GM13976 (cell line): ENCODE data around the gene ZDHHC9.
A peak's percentile ranks its signal among the peaks of the same experiment; 100 is the strongest.

Experiments used
- DNase-seq: peaks from one replicate; pipeline ENCODE4 v3.0.0; 2012; ENCODE audit warnings: low spot score
- in situ Hi-C: fragments of 300-500 bp; cut with MboI; formaldehyde crosslinking; loops from one replicate; pipeline ENCODE4 v1.12.0; 2022; ENCODE audit warnings: low sequenced_read_pairs, mixed read lengths, inconsistent platforms; ENCODE audit not compliant: unreplicated experiment
- TF ChIP-seq, protein P1 (sequence below): IDR thresholded peaks from 2 replicates; pipeline ENCODE4 v1.5.1; 2012; ENCODE audit warnings: borderline replicate concordance, mild to moderate bottlenecking; ENCODE audit not compliant: insufficient read depth; ENCODE audit errors: extremely low read depth, missing control alignments, control extremely low read depth

The ZDHHC9 gene

DNA sequence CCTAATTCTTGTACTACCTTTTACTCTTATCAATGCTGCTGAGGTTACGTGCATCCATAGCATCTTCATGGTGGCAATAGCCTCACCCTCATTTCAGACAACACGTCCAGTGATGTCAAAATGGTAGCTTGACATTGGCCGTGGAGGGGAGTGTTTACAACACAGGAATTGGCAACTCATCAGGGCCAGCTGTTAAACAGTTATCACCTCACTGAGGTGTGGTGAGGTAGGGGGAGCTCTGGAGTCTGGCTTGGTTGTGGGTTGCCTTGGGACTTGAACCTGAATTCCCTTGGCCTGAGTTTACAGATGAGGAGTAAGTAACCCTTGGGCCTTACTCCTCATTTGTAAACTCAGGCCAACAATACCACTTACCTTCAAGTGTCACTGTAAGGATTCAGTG is 53.5 kb downstream of the ZDHHC9 start:
- in situ Hi-C loops, result no loop called here
- TF ChIP-seq, protein P1, sequence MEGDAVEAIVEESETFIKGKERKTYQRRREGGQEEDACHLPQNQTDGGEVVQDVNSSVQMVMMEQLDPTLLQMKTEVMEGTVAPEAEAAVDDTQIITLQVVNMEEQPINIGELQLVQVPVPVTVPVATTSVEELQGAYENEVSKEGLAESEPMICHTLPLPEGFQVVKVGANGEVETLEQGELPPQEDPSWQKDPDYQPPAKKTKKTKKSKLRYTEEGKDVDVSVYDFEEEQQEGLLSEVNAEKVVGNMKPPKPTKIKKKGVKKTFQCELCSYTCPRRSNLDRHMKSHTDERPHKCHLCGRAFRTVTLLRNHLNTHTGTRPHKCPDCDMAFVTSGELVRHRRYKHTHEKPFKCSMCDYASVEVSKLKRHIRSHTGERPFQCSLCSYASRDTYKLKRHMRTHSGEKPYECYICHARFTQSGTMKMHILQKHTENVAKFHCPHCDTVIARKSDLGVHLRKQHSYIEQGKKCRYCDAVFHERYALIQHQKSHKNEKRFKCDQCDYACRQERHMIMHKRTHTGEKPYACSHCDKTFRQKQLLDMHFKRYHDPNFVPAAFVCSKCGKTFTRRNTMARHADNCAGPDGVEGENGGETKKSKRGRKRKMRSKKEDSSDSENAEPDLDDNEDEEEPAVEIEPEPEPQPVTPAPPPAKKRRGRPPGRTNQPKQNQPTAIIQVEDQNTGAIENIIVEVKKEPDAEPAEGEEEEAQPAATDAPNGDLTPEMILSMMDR, result no peak
- DNase-seq, result no peak

DNA sequence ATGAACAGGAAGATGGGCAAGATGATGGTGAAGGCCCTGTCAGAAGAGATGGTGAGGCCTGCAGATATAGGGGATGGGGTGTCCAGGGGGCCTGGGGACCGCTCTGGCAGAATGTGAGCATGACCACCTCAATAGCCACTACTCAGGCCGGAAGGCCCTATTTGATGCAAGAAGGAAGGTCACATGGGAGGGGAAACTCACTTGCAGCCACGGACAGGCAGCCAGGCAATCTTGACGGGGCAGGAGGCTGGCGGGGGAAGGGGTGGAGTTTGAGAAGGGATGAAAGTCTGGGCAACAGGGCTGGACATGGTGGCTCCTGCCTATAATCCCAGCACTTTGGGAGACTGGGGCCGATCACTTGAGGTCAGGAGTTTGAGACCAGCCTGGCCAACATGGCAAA is 55.2 kb downstream of the ZDHHC9 start:
- TF ChIP-seq, protein P1, result no peak
- in situ Hi-C loops, result no loop called here
- DNase-seq, result no peak

DNA sequence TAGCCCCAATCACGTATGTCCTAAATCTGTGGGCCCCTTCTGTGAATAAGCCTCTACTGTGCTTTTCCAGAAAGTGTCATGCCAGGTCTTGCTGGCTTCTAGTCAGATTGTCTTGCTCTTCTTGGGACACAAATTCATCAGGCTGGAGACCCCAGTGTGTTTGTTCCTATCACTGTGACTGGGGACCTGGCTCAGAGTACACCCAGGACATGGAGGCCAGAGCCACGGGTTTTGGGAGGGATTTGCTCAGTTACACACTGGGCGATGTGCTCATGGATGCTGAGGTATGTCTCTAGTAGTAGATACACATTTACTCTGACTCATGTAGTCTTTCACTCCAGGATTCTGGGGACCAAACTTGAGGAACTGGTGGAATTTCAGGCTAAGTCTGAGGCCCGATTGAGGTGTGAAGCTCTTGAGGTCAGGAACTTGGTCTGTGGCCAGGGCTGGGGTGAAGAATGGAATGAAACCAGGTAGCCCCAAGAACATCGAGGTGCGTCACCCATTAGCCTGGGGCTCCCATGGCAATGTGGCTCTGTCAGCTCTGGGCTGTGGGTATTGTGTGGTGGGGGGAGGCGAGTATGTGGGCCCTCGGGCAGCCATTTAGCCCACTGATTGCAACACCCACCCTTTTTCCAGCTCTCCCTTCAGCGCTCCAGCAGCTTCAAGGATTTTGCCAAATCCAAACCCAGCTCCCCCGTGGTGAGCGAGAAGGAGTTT is 56.2 kb downstream of the ZDHHC9 start:
- DNase-seq, result no peak
- TF ChIP-seq, protein P1, result no peak
- in situ Hi-C loops, result no loop called here

DNA sequence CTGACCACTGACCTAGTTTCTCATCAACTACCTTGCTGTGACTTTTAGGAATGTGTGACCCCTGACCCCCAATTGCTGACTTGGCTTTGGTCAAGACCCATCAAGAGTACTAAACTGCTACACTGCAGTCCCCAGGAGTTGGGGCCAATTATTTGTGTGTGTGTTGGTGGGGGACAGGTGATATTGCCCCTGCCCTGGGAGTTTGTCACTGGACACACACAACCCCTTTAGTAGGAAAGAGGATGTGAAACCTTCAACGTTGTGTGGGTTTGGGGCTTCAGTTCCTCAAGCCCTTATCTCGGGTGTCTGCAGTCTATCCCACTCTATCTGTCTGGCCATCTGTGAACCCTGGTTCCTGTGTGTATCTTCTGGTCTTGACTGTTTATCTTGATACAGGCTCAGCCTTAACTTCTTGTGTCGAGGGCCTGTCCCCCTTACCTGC is 57.5 kb downstream of the ZDHHC9 start:
- TF ChIP-seq, protein P1, result no peak
- in situ Hi-C loops, result no loop called here
- peak; percentile 72 for DNase-seq

DNA sequence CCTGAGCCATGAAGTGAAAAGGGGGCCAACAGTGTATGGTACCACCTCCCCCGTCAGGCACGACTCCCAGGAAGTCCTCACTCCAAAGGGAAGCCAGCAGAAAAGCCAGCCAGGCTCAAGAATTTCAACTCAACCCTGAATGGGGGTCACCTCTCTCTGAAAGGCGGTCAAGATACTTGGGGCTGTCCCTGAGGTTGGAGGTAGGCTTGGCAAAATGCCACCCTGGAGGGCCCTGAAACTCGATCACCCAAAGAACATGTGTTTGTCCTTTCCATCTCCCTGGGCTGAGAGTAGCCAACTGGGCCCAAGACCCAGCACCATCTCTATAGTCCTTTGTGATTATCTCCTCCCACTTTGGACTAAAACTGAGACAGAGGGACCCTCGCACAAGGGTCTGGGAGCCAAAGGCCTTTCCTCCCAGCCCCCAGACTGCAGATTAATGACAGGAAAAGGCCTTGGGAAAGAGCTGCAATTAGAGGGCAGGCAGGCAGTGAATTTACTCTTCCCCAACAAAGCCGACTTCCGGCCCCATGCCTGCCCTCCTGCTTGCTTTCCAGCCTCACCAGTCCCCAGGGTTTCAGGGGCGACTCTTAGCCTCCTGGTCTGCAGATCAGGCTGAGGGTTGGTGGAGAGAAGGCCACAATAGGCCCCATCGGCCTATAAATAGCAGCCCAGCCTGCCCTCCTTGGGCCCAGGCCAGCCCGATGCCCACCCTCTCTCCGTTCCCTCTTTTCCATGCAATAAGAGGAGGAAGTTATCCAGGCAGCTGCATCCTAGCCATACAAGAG is 58.3 kb downstream of the ZDHHC9 start:
- no peak for DNase-seq
- TF ChIP-seq, protein P1, result no peak
- in situ Hi-C loops, result no loop called here

DNA sequence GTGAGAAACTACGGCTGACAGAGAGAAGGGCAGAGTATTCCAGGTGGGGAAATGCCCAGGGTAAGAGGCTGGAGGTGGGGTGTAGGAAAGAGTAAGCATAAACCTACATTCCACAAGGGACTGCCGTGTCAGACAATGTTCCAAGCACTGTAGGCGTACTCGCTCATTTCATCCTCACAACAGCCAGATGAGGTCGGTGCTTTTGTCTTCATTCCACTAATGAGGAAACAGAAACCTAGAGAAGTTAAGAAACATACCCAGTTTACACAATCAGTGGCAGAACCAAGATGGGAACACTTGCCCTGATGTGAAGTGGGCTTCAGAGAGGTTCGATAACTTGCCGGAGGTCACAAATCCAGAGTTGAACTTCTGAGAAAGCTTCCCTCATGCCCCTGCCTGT is 59.3 kb downstream of the ZDHHC9 start:
- TF ChIP-seq, protein P1, result no peak
- DNase-seq, result no peak
- in situ Hi-C loops, result no loop called here

DNA sequence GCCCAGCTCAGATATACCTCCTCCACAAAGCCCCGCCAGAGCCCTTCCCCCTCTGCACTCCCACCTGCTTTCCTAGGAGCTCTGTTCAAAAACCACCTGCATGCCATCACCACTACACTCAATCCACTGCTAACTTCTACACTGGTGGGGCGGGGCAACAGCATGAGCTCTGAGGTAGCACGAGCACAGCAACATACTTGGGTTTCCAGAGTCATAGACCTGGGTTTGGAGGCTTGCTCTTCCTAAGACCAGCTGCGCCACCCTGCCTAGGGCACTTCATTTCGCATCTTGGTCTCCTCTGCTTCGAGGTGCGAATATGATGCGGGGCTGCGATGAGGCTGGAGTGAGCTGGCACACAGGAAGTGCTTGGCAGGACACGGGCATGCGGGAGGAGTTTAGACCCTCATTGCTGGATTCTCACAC is 60.4 kb downstream of the ZDHHC9 start:
- TF ChIP-seq, protein P1, result no peak
- in situ Hi-C loops, result no loop called here
- no peak for DNase-seq
